Umbilical cord (tissue), 2 donors: ENCODE results near the gene CLTB. TPM values are rescaled to one million over a fixed set of nuclear protein-coding genes. Genes with fewer than 3 reads are reported as not detected.

ENCODE experiments used
- DNase-seq: peaks from one replicate; pipeline ENCODE4 v3.0.0-alpha.2; 2015; ENCODE audit warnings: low spot score
- total RNA-seq: library from RNA; depleted of rRNA; stranded (reverse); fragments of >200 nt; gene quantifications from one replicate; pipeline ENCODE4 v1.2.3, GENCODE V29; 2014; ENCODE audit warnings: low replicate concordance; ENCODE audit not compliant: insufficient read depth

CLTB gene
- total RNA-seq, 1 donor from 2014 or later, result 108 TPM

GRCh38 chr5:176353533-176353932 lies 62.8 kb downstream of the CLTB start:
- DNase-seq, result no peak

GRCh38 chr5:176352116-176352878 lies 64.0 kb downstream of the CLTB start:
- no peak for DNase-seq

GRCh38 chr5:176350416-176350815 lies 65.9 kb downstream of the CLTB start:
- DNase-seq, result no peak

GRCh38 chr5:176342766-176343458 lies 73.4 kb downstream of the CLTB start:
- DNase-seq, result no peak

Other genes with a start within 250 kb of the CLTB start
- gene SIMC1, start 178.1 kb downstream of the CLTB start, total RNA-seq, result 3.4 TPM
- gene KIAA1191, start 54.8 kb downstream of the CLTB start, total RNA-seq, result 35.6 TPM
- gene ARL10, start 51.1 kb downstream of the CLTB start, total RNA-seq, result 8.9 TPM
- 13.2 TPM for gene NOP16, start 27.9 kb downstream of the CLTB start, total RNA-seq
- gene HIGD2A, start 27.8 kb downstream of the CLTB start, total RNA-seq, result 37.8 TPM
- gene FAF2, start 31.8 kb upstream of the CLTB start, total RNA-seq, result 47.2 TPM
- gene RNF44, start 120.9 kb upstream of the CLTB start, total RNA-seq, result 0.24 TPM
- gene CDHR2, start 132.8 kb upstream of the CLTB start, total RNA-seq, result not detected
- gene GPRIN1, start 193.6 kb upstream of the CLTB start, total RNA-seq, result 0.72 TPM
- not detected for gene SNCB, start 214.0 kb upstream of the CLTB start, total RNA-seq
- gene EIF4E1B, start 214.1 kb upstream of the CLTB start, total RNA-seq, result 5.3 TPM
- 14.7 TPM for gene TSPAN17, start 230.9 kb upstream of the CLTB start, total RNA-seq